HT1080 (cell line): ENCODE measurements around the gene SPACA9. TPM values are rescaled to one million over a fixed set of nuclear protein-coding genes. Genes with fewer than 3 reads are reported as not detected.

ENCODE experiments used
- DNase-seq: peaks from one replicate; pipeline ENCODE4 v3.0.0-alpha.2; 2015; ENCODE audit warnings: low read depth
- polyA plus RNA-seq, 2 experiments: library from polyadenylated mRNA; depleted of rRNA; stranded (reverse); fragments of >200 nt; gene quantifications; 2 replicates each; pipeline ENCODE4 v1.2.3, GENCODE V29; 2015
- total RNA-seq: library from RNA; depleted of rRNA; stranded (reverse); fragments of >200 nt; shearing (Covaris generic); gene quantifications from 2 replicates; pipeline ENCODE4 v1.2.3, GENCODE V29; 2014; rRNA removed

Gene SPACA9
- total RNA-seq, result 2.6 and 5.5 TPM in 2 replicates
- 6.6 and 7.0 TPM in 2 replicates for polyA plus RNA-seq (2015; cell fraction: cytosol; rRNA removed)
- 5.4 and 6.7 TPM in 2 replicates for polyA plus RNA-seq (2015; cell fraction: nucleus; rRNA removed)

GRCh38 chr9:132878695-132879456, at the start of gene SPACA9:
TSS of gene SPACA9 (plus strand) at chr9:132878898. CDS start at chr9:132883948, 5,050 bp downstream.
- DNase-seq, result no peak

GRCh38 chr9:132832171-132832881, 46.4 kb upstream of the SPACA9 start:
- DNase-seq, result no peak

- DNase-seq, result no peak
Observed at GRCh38 chr9:132833550-132834121, 45.1 kb upstream of the SPACA9 start.

- DNase-seq, result no peak
Observed at GRCh38 chr9:132834343-132834742, 44.4 kb upstream of the SPACA9 start.

- no peak for DNase-seq
Observed at GRCh38 chr9:132837501-132838286, 41.0 kb upstream of the SPACA9 start.

GRCh38 chr9:132838291-132838690, 40.4 kb upstream of the SPACA9 start:
- no peak for DNase-seq

DNA sequence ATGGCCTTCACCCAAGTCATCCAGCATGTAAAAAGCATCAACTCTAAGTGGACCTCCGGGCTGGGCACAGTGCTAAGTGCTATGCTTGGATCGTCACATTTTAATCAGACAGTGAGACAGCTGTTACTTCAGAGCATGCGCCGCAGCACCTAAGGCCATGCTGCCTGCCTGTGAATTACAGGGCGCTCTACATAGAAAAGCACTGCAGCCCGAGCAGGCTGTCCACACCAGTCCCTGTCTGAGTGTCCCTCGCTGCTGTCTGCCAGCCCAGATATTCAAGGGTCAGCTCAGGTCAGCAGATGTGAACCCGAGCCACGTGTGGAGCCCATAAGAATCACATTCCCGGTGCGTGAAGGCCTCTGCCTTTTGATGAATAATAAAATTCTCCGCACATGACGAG, 37.7 kb upstream of the SPACA9 start:
- no peak for DNase-seq

DNA sequence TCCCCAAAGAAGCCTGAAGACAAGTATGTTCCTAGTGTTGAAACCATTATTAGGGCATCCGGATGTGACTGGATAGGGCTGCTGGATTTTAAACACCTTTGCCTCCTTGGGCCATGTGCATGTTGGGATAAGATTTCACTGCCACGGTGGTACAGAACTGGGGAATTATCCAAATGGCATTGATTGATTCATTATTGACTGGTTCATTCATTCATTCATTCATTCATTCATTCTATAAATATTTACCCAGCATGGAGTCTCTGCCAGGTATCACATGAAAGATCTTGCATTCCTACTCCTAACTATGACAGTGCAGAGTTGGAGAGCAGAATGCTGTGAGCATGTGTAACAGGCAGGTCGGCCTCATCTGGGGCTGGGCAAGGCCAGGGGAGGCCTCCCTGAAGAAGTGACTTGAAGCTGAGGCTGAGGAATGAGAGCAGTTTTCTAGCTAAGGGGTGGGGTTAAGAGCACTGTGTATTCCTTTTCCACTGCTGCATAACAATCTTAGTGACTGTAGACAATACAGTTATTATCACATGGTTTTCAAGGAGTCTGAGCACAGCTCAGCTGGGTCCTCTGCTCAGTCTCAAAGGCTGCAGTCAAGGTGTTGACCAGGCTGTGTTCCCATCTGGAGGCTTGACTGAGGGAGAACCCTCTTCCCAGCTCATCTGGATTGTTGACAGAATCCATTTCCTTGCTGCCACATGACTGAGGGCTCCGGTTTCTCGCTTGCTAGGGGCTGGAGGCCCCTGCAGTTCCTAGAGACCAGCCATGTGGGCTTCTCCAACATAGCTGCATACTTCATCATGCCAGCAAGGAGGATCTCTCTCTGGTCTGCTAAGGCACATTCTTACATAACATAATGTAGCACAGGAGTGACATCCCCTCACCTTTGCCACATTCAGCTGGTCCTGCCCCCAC, 36.3 kb upstream of the SPACA9 start:
- no peak for DNase-seq

GRCh38 chr9:132846109-132846917, 32.4 kb upstream of the SPACA9 start:
- DNase-seq, result no peak

DNA sequence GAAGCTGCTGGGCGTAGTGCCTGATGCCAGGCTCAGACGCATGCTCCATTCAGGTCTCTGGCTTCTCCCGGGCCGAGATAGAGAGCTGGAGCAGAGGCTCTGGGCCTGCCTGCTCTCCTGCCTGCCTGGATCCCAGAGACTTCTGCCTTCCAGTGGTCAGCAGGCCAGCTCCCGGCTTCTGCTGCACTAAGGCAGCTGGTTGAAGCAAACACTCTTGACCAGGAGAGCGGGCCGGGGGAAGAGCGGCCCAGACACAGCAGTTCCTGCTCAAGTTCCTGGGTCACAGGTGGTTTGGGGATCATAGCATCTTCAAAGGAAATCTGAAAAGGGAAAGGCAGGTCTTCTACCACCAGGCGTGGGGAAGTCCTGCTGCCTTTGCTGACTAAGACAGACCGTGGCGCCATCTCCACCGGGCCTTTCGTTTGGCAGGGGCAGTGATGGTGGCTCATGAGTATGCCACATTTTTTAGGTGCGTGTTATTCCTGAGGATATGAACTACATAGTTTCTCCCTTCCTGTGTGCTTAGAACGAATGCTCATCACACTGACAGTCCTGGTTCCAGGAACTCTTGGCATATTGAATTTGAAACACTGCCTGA, 31.7 kb upstream of the SPACA9 start:
- DNase-seq, result no peak

DNA sequence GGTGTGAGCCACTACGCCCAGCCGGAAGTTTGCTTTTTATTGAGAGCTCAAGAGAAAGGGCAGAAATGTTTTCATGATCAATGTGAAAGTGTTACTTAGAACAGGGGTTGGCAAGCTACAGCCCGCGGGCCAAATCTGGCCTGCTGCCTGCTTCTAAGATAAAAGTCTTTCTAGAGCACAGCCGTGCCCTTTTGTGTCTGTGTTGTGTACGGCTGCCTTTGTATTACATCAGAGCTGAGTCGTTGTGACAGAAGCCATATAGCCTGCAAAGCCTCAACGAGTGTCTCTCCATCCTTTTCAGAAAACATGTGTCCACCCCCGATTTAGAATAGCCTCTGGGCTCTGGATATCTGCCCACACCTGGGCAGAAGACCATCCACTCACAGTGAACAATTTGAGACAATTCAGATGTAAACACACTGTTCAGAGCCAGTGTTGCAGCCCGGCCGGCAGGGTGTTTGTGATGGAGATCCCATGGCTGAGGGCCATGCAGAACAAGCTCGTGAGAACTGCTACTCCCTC, 29.5 kb upstream of the SPACA9 start:
- no peak for DNase-seq

DNA sequence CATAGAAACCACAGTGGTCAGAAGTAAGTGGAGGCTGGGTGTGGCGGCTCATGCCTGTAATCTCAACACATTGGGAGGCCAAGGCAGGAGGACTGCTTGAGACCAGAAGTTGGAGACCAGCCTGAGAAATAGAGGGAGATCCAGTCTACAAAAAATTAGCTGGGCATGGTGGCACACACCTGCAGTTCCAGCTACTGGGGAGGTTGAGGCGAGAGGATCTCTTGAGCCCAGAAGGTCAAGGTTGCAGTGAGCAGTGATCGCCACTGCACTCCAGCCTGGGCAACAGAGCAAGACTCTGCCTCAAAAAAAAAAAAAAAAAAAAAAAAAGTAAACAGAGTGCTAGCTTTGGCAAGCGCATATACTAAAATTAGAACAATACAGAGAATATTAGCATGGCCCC, 25.2 kb upstream of the SPACA9 start:
- DNase-seq, result no peak

GRCh38 chr9:132854832-132855231, 23.9 kb upstream of the SPACA9 start:
- DNase-seq, result no peak

GRCh38 chr9:132855904-132856303, 22.8 kb upstream of the SPACA9 start:
- DNase-seq, result no peak

DNA sequence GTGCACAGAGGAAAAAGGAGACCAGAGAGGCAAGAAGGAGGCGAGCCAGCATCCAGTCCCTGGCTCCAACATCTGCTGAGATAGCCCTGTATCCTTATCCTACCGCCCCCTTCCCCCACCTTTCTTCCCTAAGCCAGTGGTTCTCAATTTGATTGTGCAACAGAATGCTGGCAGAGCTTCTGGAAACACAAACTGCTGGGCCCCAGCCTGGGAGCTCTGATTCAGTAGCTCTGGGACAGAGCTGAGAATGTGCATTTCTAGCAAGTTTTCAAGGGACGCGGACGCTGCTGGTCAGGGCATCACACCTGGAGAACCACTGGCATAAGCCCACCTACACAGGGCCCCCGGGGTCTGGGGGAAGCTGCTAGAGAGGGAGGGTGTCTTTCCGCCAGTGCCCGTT, 21.7 kb upstream of the SPACA9 start:
- no peak for DNase-seq

GRCh38 chr9:132857616-132858342, 20.9 kb upstream of the SPACA9 start:
- DNase-seq, result peak; percentile 29

- no peak for DNase-seq
Observed at GRCh38 chr9:132858751-132859150, 19.9 kb upstream of the SPACA9 start.

DNA sequence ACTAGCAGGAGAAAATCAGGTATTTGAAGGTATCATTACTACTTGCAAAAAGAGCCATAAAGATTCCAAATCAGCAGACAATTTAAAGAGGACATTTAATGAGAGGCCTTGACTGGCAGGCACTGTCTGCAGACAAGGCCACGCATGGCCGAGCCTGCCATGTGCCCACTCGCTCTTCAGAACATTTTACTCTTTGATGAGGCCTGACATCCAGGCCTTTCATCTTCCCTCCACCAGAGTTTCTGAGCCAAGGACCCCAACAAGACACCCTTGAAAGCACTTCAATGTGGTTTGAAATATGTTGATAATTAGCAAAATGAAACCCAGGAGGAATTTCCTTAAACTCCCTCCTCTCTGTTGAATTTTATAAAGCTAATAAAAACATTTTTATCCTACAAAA, 17.0 kb upstream of the SPACA9 start:
- DNase-seq, result no peak
